Naive thymus-derived CD8-positive, alpha-beta T cell (primary cell): ENCODE measurements around the gene PLAAT2. TPM values are rescaled to one million over a fixed set of nuclear protein-coding genes. Genes with fewer than 3 reads are reported as not detected.
A peak's percentile ranks its signal among the peaks of the same experiment; 100 is the strongest.

ENCODE experiments used
- ATAC-seq, 2 donors: fragments of 150-1000 bp; cut with Tn5 transposase in 1 of 2; sonication (Bioruptor Pico), chemical (Tn5 transposase) in 1 of 2; 1 replicate in 1 of 2; 2 replicates in 1 of 2; pipeline ENCODE4 v1.10.0; 2021; ENCODE audit warnings: mild to moderate bottlenecking in 2 of 2, moderate library complexity in 2 of 2
- POLR2A ChIA-PET: fragments of 350-600 bp; sonication (Branson Sonifier 250); formaldehyde crosslinking; loops from one replicate; lab custom pipeline; 2021; ENCODE audit warnings: antibody characterized with exemption; lab: Charles Lee
- DNase-seq, 10 donors: peaks; one replicate each; pipeline versions ENCODE4 v3.0.0 to v3.0.0-alpha.2; 2020 to 2022
- H3K27ac Mint-ChIP-seq, 10 donors: one replicate each; pipeline ENCODE4 v1.8.0; 2020 to 2022; ENCODE audit warnings: mild to moderate bottlenecking in 10 of 10, mixed read lengths in 10 of 10, moderate library complexity in 4 of 10, inconsistent platforms in 1 of 10
- H3K27me3 Mint-ChIP-seq, 5 donors: one replicate each; pipeline ENCODE4 v1.8.0; 2021 to 2022; ENCODE audit warnings: mixed read lengths in 5 of 5
- H3K36me3 Mint-ChIP-seq, 3 donors: one replicate each; pipeline ENCODE4 v1.8.0; 2020 to 2022; ENCODE audit warnings: mixed read lengths in 3 of 3, mild to moderate bottlenecking in 2 of 3, inconsistent platforms in 1 of 3
- H3K4me1 Mint-ChIP-seq, 4 donors: one replicate each; pipeline ENCODE4 v1.8.0; 2021 to 2022; ENCODE audit warnings: mixed read lengths in 4 of 4
- H3K4me3 Mint-ChIP-seq, 10 donors: one replicate each; pipeline ENCODE4 v1.8.0; 2020 to 2022; ENCODE audit warnings: mild to moderate bottlenecking in 10 of 10, mixed read lengths in 10 of 10, moderate library complexity in 6 of 10, inconsistent platforms in 1 of 10
- H3K9me3 Mint-ChIP-seq, 9 donors: one replicate each; pipeline ENCODE4 v1.8.0; 2020 to 2022; ENCODE audit warnings: mixed read lengths in 9 of 9, mild to moderate bottlenecking in 3 of 9, inconsistent platforms in 1 of 9, moderate library complexity in 1 of 9
- polyA plus RNA-seq, 3 donors: library from polyadenylated mRNA; unstranded; fragments of 300-500 nt; fragmentation: Illumina TruSeq; gene quantifications; one replicate each; pipeline ENCODE4 v1.2.3, GENCODE V29; 2021
- total RNA-seq, 8 experiments: library from RNA in 2 of 8; stranded (reverse) in 2 of 8; gene quantifications; one replicate each; pipeline ENCODE4 v1.2.3 and lab custom pipeline; 2021 to 2026

Gene PLAAT2
- total and polyA plus RNA-seq, 5 experiments from 2014 or later: 0.39 to 0.69 (median 0.49) TPM; not detected in 2

DNA sequence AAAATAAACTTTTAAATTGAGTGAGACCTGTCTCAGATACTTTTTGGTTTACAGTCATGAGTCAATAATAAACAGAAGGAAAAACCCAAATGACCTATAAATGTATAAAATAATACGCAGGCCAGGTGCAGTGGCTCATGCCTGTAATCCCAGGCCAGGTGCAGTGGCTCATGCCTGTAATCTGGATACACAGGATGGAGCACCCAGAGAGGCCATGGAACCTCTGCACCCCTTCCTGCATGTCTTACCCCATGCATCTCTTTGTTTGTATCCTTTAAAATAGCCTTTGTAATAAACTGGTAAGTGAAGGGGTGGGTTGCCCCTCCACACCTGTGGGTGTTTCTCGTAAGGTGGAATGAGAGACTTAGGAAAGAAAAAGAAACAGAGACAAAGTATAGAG lies 35.5 kb downstream of the PLAAT2 start:
- ATAC-seq: no peak
- Mint-ChIP-seq H3K4me3 (no peak overlapping the region), H3K27me3 (no peaks in the 10 kb centered on the region), H3K27ac (peak overlapping the region in 2 of 10 donors; percentile 53 to 55), H3K4me1 (peaks cover 22 to 43% (median 40%) of the 10 kb centered on the region in 4 donors), H3K9me3 (peaks cover 0 to 6% (median 0%) of the 10 kb centered on the region in 9 donors), H3K36me3 (peaks cover 0 to 1% (median 0%) of the 10 kb centered on the region in 3 donors)
- POLR2A ChIA-PET: interaction anchor here (1.0 kb wide), 1 partner anchor 11 kb away, joined by 3 read pairs; no protein-coding TSS in a partner anchor
- no peak for DNase-seq

DNA sequence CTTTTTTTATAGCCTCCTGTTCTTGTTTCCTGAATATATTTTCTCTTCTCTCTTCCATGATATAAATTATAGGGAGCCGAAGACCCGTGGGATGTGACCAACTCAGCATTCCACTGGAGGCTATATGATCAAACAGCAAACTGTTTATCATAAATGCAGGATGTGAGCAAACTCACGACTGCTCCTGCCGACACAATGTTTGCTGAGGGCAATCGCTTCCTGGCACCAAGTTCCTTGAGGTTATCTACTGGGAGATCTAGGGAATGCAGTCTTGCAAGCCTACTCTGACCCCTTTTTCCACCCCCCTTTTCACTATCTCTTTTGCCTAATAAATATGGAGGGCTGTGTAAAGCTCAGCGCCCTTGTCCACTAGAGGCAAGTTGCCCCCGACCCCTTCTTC lies 40.0 kb downstream of the PLAAT2 start:
- peaks cover 0 to 1% (median 0%) of the 10 kb centered on the region in 3 donors for H3K36me3 Mint-ChIP-seq
- H3K27me3 Mint-ChIP-seq: no peaks in the 10 kb centered on the region
- DNase-seq (no peak), ATAC-seq (no peak)
- H3K9me3 Mint-ChIP-seq: peaks cover 0 to 6% (median 0%) of the 10 kb centered on the region in 9 donors
- peaks cover 4 to 16% (median 14%) of the 10 kb centered on the region in 4 donors for H3K4me1 Mint-ChIP-seq
- H3K4me3 Mint-ChIP-seq: no peak overlapping the region
- POLR2A ChIA-PET: interaction anchor here (0.6 to 1.7 kb wide), 2 partner anchors 18 to 29 kb away, joined by 3 to 4 read pairs; no protein-coding TSS in a partner anchor
- H3K27ac Mint-ChIP-seq: no peak overlapping the region

DNA sequence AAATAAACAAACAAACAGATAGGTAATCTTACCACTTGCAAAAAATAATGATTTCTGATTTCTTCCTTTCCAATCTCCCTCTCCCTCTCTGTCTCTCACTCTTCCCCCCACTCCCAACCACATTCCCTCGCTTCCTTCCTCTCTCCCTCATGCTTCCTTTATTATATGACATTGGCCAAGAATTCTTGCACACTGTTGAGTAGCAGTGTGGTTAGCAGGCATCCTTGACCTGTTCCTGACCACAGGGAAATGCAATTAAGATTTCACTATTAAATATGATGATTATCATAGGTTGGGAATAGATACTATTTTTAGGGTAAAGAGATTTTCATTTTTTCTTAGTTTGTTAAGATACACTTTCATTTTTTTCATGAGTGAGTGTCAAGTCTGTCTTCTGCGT lies 41.3 kb downstream of the PLAAT2 start:
- H3K4me1 Mint-ChIP-seq: peaks cover 4 to 15% (median 8%) of the 10 kb centered on the region in 4 donors
- POLR2A ChIA-PET: no interaction called here
- H3K27ac Mint-ChIP-seq: no peak overlapping the region
- DNase-seq: no peak
- no peak for ATAC-seq
- H3K9me3 Mint-ChIP-seq: peaks cover 0 to 6% (median 0%) of the 10 kb centered on the region in 9 donors
- no peak overlapping the region for H3K4me3 Mint-ChIP-seq
- peaks cover 0 to 1% (median 0%) of the 10 kb centered on the region in 3 donors for H3K36me3 Mint-ChIP-seq
- H3K27me3 Mint-ChIP-seq: no peaks in the 10 kb centered on the region

DNA sequence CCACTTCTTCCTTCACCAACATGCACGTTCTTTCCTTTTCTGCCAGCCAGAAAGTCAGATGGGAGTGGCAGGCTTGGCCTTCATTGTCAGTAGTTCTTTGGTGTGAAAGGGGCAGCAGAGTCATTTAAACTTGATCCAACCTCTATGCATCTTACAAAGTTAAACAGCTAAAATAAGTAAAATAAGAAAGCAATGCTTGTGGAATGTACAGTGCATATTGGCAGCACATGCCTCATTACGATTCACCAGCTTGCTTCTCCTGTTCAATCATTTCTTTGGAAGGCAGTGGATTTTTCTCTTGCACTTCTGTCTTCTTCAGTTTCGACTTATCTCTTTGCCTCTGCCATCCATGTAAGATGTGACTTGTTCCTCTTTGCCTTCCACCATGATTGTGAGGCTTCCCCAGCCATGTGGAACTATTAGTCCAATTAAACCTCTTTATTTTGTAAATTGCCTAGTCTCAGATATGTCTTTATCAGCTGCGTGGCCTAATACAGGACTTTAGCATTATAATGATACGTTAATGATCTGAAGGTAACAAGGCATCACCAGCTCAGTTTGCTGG lies 42.5 kb downstream of the PLAAT2 start:
- peaks cover 0 to 6% (median 0%) of the 10 kb centered on the region in 9 donors for H3K9me3 Mint-ChIP-seq
- no peaks in the 10 kb centered on the region for H3K27me3 Mint-ChIP-seq
- H3K36me3 Mint-ChIP-seq: peaks cover 0 to 1% (median 0%) of the 10 kb centered on the region in 3 donors
- H3K4me3 Mint-ChIP-seq: no peak overlapping the region
- ATAC-seq (no peak), DNase-seq (no peak)
- POLR2A ChIA-PET: interaction anchor here (1.5 kb wide), 1 partner anchor 46 kb away, joined by 3 read pairs; no protein-coding TSS in a partner anchor
- peaks cover 4 to 15% (median 8%) of the 10 kb centered on the region in 4 donors for H3K4me1 Mint-ChIP-seq
- peak overlapping the region in 2 of 10 donors; percentile 7 to 16 for H3K27ac Mint-ChIP-seq

DNA sequence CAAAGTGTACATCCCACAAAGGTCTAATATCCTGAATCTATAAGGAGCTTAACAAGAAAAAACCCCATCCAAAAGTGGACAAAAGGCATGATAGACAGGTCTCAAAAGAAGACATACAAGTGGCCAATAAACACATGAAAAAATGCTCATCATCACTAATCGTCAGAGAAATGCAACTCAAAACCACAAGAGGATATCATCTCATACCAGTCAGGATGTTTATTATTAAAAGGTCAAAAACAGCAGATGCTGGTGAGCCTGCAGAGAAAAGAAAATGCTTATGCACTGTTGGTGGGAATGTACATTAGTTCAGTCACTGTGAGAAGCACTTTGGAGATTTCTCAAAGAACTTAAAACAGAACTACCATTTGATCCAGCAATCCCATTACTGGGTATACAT lies 44.6 kb downstream of the PLAAT2 start:
- H3K4me3 Mint-ChIP-seq: peak overlapping the region in 1 of 10 donors; percentile 2

DNA sequence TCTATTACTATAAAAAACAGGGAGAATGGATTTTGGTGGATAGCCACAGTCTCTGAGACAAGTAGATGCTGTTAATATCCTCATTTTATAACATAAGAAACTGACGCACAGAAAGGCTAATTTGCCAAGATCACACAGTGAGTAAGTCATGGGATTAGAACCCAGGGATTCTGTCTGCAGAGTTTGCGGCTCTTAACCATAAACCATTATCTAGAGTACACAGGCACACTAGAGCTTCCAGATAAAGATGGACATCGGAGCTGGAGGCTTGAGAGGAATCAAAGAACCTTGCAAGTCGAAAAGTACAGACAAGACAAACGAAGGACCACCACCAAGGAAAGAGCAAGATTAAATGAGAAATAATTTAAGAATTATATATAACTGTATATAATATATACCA lies 46.0 kb downstream of the PLAAT2 start:
- Mint-ChIP-seq H3K27ac (no peak overlapping the region), H3K9me3 (peaks cover 0 to 5% (median 0%) of the 10 kb centered on the region in 9 donors), H3K4me1 (peaks cover 4 to 15% (median 9%) of the 10 kb centered on the region in 4 donors), H3K4me3 (no peak overlapping the region), H3K27me3 (no peaks in the 10 kb centered on the region), H3K36me3 (no peaks in the 10 kb centered on the region)
- POLR2A ChIA-PET: interaction anchor here (0.9 kb wide), 1 partner anchor 33 kb away, joined by 3 read pairs; no protein-coding TSS in a partner anchor
- DNase-seq (no peak), ATAC-seq (no peak)

More for the DNA sequence above, 44.6 kb downstream of the PLAAT2 start:
- peak overlapping the region in 5 of 10 donors; percentile 15 to 80 (median 46) for H3K27ac Mint-ChIP-seq
- DNase-seq (peak in 1 of 10 donors; percentile 9), ATAC-seq (no peak)
- peaks cover 0 to 5% (median 0%) of the 10 kb centered on the region in 9 donors for H3K9me3 Mint-ChIP-seq
- H3K36me3 Mint-ChIP-seq: peaks cover 0 to 1% (median 0%) of the 10 kb centered on the region in 3 donors
- POLR2A ChIA-PET: interaction anchor here (1.0 kb wide), 1 partner anchor 32 kb away, joined by 3 read pairs; no protein-coding TSS in a partner anchor
- no peaks in the 10 kb centered on the region for H3K27me3 Mint-ChIP-seq
- peaks cover 4 to 15% (median 9%) of the 10 kb centered on the region in 4 donors for H3K4me1 Mint-ChIP-seq

DNA sequence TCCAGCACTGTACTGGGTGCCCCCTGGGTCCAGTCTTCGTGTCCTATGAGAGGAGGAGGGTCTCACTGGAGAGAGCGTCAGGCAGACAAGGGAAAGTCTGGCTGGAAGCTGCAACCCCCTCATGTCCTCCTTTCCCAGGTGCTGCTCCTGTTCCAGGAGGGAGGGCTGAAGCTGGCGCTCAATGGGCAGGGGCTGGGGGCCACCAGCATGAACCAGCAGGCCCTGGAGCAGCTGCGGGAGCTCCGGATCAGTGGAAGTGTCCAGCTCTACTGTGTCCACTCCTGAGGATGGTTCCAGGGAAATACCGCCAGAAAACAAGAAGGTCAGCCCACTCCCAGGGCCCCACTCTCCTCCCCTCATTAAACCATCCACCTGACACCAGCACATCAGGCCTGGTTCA lies 47.1 kb downstream of the PLAAT2 start:
- POLR2A ChIA-PET: no interaction called here
- Mint-ChIP-seq H3K27ac (no peak overlapping the region), H3K27me3 (no peaks in the 10 kb centered on the region), H3K4me1 (peaks cover 1 to 15% (median 9%) of the 10 kb centered on the region in 4 donors), H3K36me3 (no peaks in the 10 kb centered on the region), H3K4me3 (no peak overlapping the region), H3K9me3 (peaks cover 0 to 5% (median 0%) of the 10 kb centered on the region in 9 donors)
- ATAC-seq (no peak), DNase-seq (no peak)

DNA sequence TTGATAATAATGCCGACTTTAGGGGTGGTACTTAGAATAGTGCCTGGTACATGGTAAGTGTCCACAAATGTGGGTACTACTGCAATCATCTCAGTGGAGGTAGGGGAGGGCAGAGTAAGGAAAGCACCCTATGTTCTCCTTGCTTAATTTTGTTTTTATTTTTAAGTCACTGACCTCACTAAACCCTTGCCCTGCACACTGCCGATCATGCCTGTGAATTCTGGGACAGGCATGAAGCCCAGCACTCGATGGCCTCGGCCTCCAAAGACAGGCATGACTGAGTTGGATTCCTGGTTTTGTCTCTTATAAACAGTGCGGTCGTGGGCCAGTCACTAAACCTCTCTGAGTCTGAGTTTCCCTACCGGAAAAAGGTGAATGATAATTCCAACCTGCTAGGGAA lies 50.4 kb downstream of the PLAAT2 start:
- peak overlapping the region in 1 of 10 donors; percentile 10 for H3K27ac Mint-ChIP-seq
- H3K36me3 Mint-ChIP-seq: no peaks in the 10 kb centered on the region
- DNase-seq (no peak), ATAC-seq (no peak)
- POLR2A ChIA-PET: no interaction called here
- H3K27me3 Mint-ChIP-seq: no peaks in the 10 kb centered on the region
- H3K9me3 Mint-ChIP-seq: no peaks in the 10 kb centered on the region
- H3K4me3 Mint-ChIP-seq: no peak overlapping the region
- H3K4me1 Mint-ChIP-seq: peaks cover 0 to 4% (median 3%) of the 10 kb centered on the region in 4 donors

DNA sequence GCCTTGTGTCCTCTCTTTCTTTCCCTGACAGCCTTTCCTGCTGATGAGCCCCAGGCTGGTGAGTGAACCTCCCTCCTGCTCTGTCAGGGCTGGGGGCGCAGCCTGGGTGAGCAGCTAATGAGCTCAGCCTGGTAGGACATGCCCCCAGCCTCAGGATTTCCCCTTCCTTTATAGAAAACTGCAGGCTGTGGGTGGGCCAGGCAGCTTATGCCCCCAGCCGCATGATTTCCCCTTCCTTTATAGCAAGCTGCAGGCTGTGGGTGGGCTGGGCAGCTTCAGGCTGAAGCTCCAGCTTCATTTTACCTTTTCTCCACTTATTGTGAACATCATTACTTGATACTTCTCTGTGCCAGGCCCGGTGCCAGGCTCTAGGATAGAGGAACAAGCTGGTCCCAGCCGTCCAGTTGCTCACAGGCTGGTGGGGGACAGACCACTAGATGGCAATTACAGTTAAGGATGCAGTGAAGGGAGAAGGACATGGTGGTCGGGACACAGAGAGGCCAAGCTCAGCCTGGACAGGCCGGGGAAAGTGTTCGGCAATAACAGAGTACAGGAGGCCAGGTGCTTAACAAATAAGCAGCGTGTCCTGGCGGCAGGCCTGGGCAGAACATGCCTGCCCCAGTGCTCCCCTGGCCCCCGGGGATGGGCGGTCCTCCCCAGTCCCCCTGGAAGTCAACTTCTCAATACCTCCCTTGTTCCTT lies 52.0 kb downstream of the PLAAT2 start:
- ATAC-seq (no peak), DNase-seq (no peak)
- Mint-ChIP-seq H3K27me3 (peaks cover 0 to 3% (median 0%) of the 10 kb centered on the region in 5 donors), H3K4me1 (peaks cover 3 to 15% (median 9%) of the 10 kb centered on the region in 4 donors), H3K4me3 (no peak overlapping the region), H3K27ac (peak overlapping the region in 1 of 10 donors; percentile 7), H3K36me3 (no peaks in the 10 kb centered on the region), H3K9me3 (no peaks in the 10 kb centered on the region)
- POLR2A ChIA-PET: interaction anchor here (0.5 kb wide), 1 partner anchor 66 kb away, joined by 5 read pairs; no protein-coding TSS in a partner anchor

DNA sequence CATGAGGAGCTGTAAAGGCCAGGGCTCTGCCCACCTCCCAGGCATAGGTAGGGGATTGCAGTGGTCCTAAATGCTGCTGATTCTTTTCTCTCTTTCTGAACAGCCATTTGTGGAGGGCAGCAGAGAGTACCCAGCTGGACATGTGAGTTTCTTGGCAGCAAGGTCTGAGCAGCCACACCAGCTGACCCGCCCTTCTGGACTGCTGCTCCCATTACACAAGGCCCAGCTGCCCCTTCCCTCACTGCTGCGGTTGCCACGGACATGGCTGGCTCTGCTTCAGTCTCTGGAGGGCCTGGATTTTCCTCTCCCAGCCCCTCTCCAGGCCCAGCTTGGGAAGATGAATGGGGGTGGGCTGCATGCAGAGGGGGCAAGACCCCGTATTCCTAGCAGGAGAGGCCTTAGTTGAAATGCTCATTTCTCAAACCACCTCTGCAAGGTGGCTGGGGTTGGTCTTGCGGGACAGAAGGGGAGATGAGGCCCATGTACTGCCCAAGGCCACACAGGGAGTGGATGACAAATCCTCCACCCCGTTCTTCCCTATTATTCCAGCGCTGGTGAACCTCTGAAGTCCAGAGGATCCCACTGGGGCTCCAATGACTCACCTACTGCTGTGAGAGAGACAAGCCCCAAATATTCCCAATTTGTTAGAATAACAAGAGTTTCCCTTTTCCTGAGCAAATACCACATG lies 52.7 kb downstream of the PLAAT2 start:
- no peak for DNase-seq
- H3K4me1 Mint-ChIP-seq: peaks cover 5 to 19% (median 12%) of the 10 kb centered on the region in 4 donors
- H3K4me3 Mint-ChIP-seq: no peak overlapping the region

DNA sequence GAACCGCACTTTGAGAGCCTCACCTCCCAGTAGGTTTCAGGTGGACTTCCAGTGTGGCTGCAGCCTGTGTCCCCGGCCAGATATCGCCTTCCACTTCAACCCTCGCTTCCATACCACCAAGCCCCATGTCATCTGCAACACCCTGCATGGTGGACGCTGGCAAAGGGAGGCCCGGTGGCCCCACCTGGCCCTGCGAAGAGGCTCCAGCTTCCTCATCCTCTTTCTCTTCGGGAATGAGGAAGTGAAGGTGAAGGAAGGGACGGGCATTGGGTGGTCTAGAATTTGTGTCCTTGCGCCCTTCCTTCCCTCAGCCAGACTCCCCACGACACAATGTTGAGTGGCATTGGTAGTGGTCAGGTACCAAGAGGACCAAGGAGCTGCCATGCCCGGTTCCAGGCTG lies 54.4 kb downstream of the PLAAT2 start:
- no peaks in the 10 kb centered on the region for H3K36me3 Mint-ChIP-seq
- no peak for DNase-seq
- peaks cover 3 to 19% (median 14%) of the 10 kb centered on the region in 4 donors for H3K4me1 Mint-ChIP-seq
- H3K27ac Mint-ChIP-seq: no peak overlapping the region
- no peak overlapping the region for H3K4me3 Mint-ChIP-seq
- H3K9me3 Mint-ChIP-seq: no peaks in the 10 kb centered on the region
- ATAC-seq: no peak
- POLR2A ChIA-PET: interaction anchor here (1.0 kb wide), 1 partner anchor 28 kb away, joined by 3 read pairs; the partner anchor contains the start of gene PLAAT4
- H3K27me3 Mint-ChIP-seq: peaks cover 0 to 3% (median 0%) of the 10 kb centered on the region in 5 donors

More for the DNA sequence above, 52.7 kb downstream of the PLAAT2 start:
- ATAC-seq: no peak
- Mint-ChIP-seq H3K27me3 (peaks cover 0 to 3% (median 0%) of the 10 kb centered on the region in 5 donors), H3K36me3 (no peaks in the 10 kb centered on the region), H3K27ac (no peak overlapping the region), H3K9me3 (no peaks in the 10 kb centered on the region)
- POLR2A ChIA-PET: interaction anchor here (0.5 kb wide), 1 partner anchor 66 kb away, joined by 5 read pairs; no protein-coding TSS in a partner anchor

DNA sequence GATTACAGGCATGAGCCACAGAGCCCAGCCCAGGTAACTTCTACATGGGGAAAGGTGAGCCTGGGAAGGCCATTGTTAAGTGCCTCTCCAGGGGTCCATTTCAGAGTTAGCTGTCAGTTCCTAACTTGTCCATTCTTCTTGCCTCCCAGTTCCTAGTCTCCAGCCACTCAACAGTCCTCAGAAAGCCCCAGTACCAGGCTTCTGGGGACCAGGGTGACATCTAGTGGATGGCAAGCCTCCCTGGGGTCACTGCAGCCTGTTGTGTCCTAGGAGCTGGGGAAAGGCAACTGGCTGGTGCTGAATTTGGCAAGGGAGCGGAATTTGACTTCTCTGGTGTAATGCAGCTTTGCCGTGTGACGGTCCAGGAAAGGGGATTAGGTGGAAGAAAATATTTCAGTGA lies 55.2 kb downstream of the PLAAT2 start:
- ATAC-seq: no peak
- DNase-seq: no peak
- POLR2A ChIA-PET: interaction anchor here (0.6 to 1.0 kb wide), 2 partner anchors 42 to 96 kb away, joined by 3 to 6 read pairs; no protein-coding TSS in a partner anchor
- Mint-ChIP-seq H3K4me1 (peaks cover 6 to 25% (median 16%) of the 10 kb centered on the region in 4 donors), H3K36me3 (no peaks in the 10 kb centered on the region), H3K9me3 (peaks cover 0 to 1% (median 0%) of the 10 kb centered on the region in 9 donors), H3K27me3 (peaks cover 0 to 3% (median 0%) of the 10 kb centered on the region in 5 donors), H3K4me3 (peak overlapping the region in 1 of 10 donors; percentile 39), H3K27ac (no peak overlapping the region)
